Activated CD8-positive, alpha-beta T cell treated with anti-CD3 and anti-CD28 coated beads, Interleukin-2, amount 10 ng/mL, durations not matched to agents 7 days and 5 days (primary cell): ENCODE measurements around the gene STXBP1. TPM values are rescaled to one million over a fixed set of nuclear protein-coding genes. Genes with fewer than 3 reads are reported as not detected.

ENCODE experiments used
- ATAC-seq: fragments of 150-1000 bp; cut with Tn5 transposase; one replicate; pipeline ENCODE4 v1.10.0; 2021; ENCODE audit warnings: moderate library complexity
- CTCF ChIA-PET: fragments of 350-600 bp; sonication (Branson Sonifier 250); formaldehyde crosslinking; loops from one replicate; lab custom pipeline; 2021; ENCODE audit warnings: antibody characterized with exemption; lab: Charles Lee
- POLR2A ChIA-PET: fragments of 350-600 bp; sonication (Branson Sonifier 250); formaldehyde crosslinking; loops from one replicate; lab custom pipeline; 2021; ENCODE audit warnings: antibody characterized with exemption; lab: Charles Lee
- DNase-seq: peaks from one replicate; pipeline ENCODE4 v3.0.0-alpha.2; 2020
- H3K27ac Mint-ChIP-seq: one replicate; pipeline ENCODE4 v1.8.0; 2021; ENCODE audit warnings: mild to moderate bottlenecking, mixed read lengths
- H3K27me3 Mint-ChIP-seq: one replicate; pipeline ENCODE4 v1.8.0; 2021; ENCODE audit warnings: low read depth, mixed read lengths
- H3K36me3 Mint-ChIP-seq: one replicate; pipeline ENCODE4 v1.8.0; 2021; ENCODE audit warnings: low read depth, mixed read lengths
- H3K4me1 Mint-ChIP-seq: one replicate; pipeline ENCODE4 v1.8.0; 2021; ENCODE audit warnings: low read depth, mixed read lengths
- H3K4me3 Mint-ChIP-seq: one replicate; pipeline ENCODE4 v1.8.0; 2021; ENCODE audit warnings: mild to moderate bottlenecking, mixed read lengths
- H3K9me3 Mint-ChIP-seq: one replicate; pipeline ENCODE4 v1.8.0; 2022; ENCODE audit warnings: mixed read lengths; ENCODE audit not compliant: insufficient read depth
- total RNA-seq, 2 experiments: library from RNA; stranded (reverse); gene quantifications; one replicate each; pipeline ENCODE4 v1.2.3, GENCODE V29; 2021

Gene STXBP1
- total RNA-seq, 2 experiments from 2014 or later: 24.2 to 25.3 TPM

DNA sequence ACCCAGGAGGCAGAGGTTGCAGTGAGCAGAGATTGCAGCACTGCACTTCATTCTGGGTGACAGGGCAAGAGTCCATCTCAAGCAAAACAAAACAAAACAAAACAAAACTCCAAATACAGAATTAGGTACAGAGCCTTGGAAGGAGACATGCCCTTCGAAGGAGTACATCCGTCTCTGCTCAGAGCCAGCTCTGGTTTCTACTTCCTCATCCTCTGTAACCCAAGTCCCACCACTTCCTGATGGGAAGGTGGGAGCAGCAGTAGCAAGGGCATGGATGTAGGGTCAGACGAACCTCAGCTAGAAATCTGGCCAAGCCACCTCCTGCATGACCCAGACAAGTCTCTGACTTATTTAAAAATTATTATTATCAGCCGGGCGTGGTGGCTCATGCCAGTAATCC, 16.5 kb upstream of the STXBP1 start:
- POLR2A ChIA-PET: no interaction called here
- H3K4me1 Mint-ChIP-seq: no peaks in the 10 kb centered on the region

GRCh38 chr9:127598839-127599549, 13.1 kb upstream of the STXBP1 start:
- Mint-ChIP-seq H3K27ac (no peak overlapping the region), H3K9me3 (no peaks in the 10 kb centered on the region), H3K27me3 (peaks cover 5% of the 10 kb centered on the region), H3K4me1 (no peaks in the 10 kb centered on the region), H3K36me3 (no peaks in the 10 kb centered on the region), H3K4me3 (no peak overlapping the region)
- DNase-seq (no peak), ATAC-seq (no peak)
- POLR2A ChIA-PET: interaction anchor here (0.6 to 0.8 kb wide), 2 partner anchors 9 to 173 kb away, joined by 3 to 4 read pairs; no protein-coding TSS in a partner anchor
- CTCF ChIA-PET: interaction anchor here (1.7 kb wide), 1 partner anchor 136 kb away, joined by 4 read pairs; the partner anchor contains the start of gene TOR2A

More for the DNA sequence above, 16.5 kb upstream of the STXBP1 start:
- Mint-ChIP-seq H3K27ac (no peak overlapping the region), H3K9me3 (no peaks in the 10 kb centered on the region), H3K27me3 (no peaks in the 10 kb centered on the region), H3K4me3 (no peak overlapping the region), H3K36me3 (no peaks in the 10 kb centered on the region)
- ATAC-seq (no peak), DNase-seq (no peak)
- CTCF ChIA-PET: interaction anchor here (0.8 to 1.3 kb wide), 2 partner anchors 133 to 139 kb away, joined by 3 to 4 read pairs; partner anchors contain the start of gene TOR2A

GRCh38 chr9:127599550-127599891, 12.6 kb upstream of the STXBP1 start:
- Mint-ChIP-seq H3K36me3 (no peaks in the 10 kb centered on the region), H3K4me1 (no peaks in the 10 kb centered on the region), H3K27me3 (peaks cover 5% of the 10 kb centered on the region), H3K9me3 (no peaks in the 10 kb centered on the region), H3K4me3 (no peak overlapping the region), H3K27ac (no peak overlapping the region)
- ChIA-PET CTCF (no interaction called here), POLR2A (interaction anchor here (0.6 kb wide), 1 partner anchor 172 kb away, joined by 4 read pairs; no protein-coding TSS in a partner anchor)
- DNase-seq (no peak), ATAC-seq (no peak)

DNA sequence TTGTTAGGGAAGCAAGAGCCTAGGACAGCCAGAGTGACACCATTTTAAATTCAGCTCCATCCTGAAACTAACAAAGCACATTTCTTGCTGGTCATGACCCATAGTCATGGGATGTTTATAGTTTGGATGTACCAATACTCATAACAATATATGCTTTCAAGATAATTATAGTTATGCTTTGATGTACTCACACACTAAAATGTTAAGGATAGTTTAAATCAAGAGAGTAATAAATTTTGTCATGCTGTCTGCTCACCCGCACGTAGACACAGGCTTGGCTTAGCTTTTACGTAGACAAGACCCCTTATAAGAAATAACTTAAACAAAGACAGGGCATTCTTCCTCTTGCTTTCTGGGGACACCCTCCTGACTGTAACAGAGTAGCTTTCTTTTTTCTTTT, 8.9 kb upstream of the STXBP1 start:
- Mint-ChIP-seq H3K4me3 (no peak overlapping the region), H3K27ac (no peak overlapping the region), H3K9me3 (no peaks in the 10 kb centered on the region), H3K4me1 (peaks cover 11% of the 10 kb centered on the region), H3K36me3 (no peaks in the 10 kb centered on the region), H3K27me3 (peaks cover 8% of the 10 kb centered on the region)
- ChIA-PET CTCF (interaction anchor here (1.3 to 2.3 kb wide), 5 partner anchors 9 to 132 kb away, joined by 3 to 12 read pairs (median 8); partner anchors contain the start of genes STXBP1 and TOR2A), POLR2A (interaction anchor here (1.2 to 1.5 kb wide), 2 partner anchors 18 to 152 kb away, joined by 3 read pairs; partner anchors contain the start of genes LRSAM1 and RPL12)
- ATAC-seq: no peak
- no peak for DNase-seq

GRCh38 chr9:127606043-127606442, 6.0 kb upstream of the STXBP1 start:
- ChIA-PET CTCF (no interaction called here), POLR2A (no interaction called here)
- DNase-seq: no peak
- no peaks in the 10 kb centered on the region for H3K9me3 Mint-ChIP-seq
- peaks cover 26% of the 10 kb centered on the region for H3K27me3 Mint-ChIP-seq
- no peaks in the 10 kb centered on the region for H3K36me3 Mint-ChIP-seq
- peaks cover 18% of the 10 kb centered on the region for H3K4me1 Mint-ChIP-seq
- H3K4me3 Mint-ChIP-seq: no peak overlapping the region
- ATAC-seq: no peak
- H3K27ac Mint-ChIP-seq: no peak overlapping the region

- Mint-ChIP-seq H3K4me3 (peak overlapping the region; percentile 80), H3K9me3 (no peaks in the 10 kb centered on the region), H3K4me1 (peaks cover 28% of the 10 kb centered on the region), H3K36me3 (no peaks in the 10 kb centered on the region), H3K27ac (peak overlapping the region; percentile 77), H3K27me3 (peaks cover 25% of the 10 kb centered on the region)
- CTCF ChIA-PET: interaction anchor here (0.7 to 5.2 kb wide), 10 partner anchors 11 to 313 kb away, joined by 3 to 24 read pairs (median 6); partner anchors contain the start of gene TOR2A
- POLR2A ChIA-PET: interaction anchor here (0.6 to 1.8 kb wide), 7 partner anchors 8 to 158 kb away, joined by 3 to 5 read pairs (median 3); partner anchors contain the start of genes LRSAM1, RPL12 and TOR2A
- DNase-seq (peak; percentile 78), ATAC-seq (peak; percentile 62)
Observed at GRCh38 chr9:127608104-127608966, 3.7 kb upstream of the STXBP1 start.

DNA sequence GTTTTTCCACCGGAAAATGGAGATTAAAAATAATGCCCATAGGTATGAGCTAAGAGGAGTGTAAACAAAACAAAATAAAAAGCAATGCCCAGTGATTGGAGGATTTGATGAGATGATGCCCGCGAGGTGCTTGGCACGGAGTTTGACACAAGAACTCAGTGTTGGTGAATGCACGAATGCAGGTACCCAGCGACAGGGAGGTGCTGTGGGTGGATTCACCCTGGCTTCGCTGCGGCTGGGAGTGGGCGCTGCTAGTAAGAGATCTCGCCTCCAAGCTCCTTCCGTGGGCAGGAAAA, 526 bp upstream of the STXBP1 start:
- H3K27ac Mint-ChIP-seq: peak overlapping the region; percentile 58
- CTCF ChIA-PET: interaction anchor here (0.7 to 5.2 kb wide), 4 partner anchors 9 to 300 kb away, joined by 3 to 24 read pairs (median 6); partner anchors contain the start of gene TOR2A
- no peaks in the 10 kb centered on the region for H3K9me3 Mint-ChIP-seq
- H3K4me3 Mint-ChIP-seq: peak overlapping the region; percentile 84
- peaks cover 37% of the 10 kb centered on the region for H3K4me1 Mint-ChIP-seq
- peaks cover 2% of the 10 kb centered on the region for H3K36me3 Mint-ChIP-seq
- H3K27me3 Mint-ChIP-seq: peaks cover 37% of the 10 kb centered on the region
- POLR2A ChIA-PET: no interaction called here
- DNase-seq (no peak), ATAC-seq (no peak)

DNA sequence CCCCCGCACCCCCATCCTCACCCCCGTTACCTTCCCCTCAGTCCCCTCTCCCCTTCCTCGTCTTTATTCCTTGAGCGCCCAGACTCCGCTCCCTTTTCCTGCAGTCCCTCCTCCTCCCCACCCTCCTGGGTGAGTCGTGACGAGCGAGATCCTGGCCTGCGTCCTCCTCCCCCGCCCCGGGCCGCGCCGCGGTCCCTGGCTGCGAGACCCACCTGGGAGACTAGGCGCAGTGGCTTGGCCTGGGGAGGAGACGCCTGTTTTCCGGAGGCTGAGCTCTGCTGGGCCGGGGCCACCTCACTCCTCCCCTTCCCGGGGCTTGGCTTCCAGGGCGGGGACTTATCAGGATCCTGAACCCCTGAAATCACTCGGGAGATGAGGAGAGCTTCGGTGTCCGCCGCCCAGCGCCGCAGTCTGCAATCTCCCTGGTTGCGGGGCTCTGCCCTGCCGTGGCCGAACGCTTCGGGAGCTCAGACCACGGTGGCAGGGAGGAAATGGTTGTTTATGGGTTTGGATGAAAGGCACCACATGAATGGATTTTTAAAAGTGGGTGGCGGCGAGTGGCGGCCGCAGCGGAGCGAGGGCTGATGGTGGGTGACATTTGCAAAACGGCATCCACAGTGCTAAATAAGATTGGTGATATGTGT, 984 bp downstream of the STXBP1 start:
- peaks cover 2% of the 10 kb centered on the region for H3K36me3 Mint-ChIP-seq
- CTCF ChIA-PET: interaction anchor here (0.8 to 2.3 kb wide), 3 partner anchors 10 to 122 kb away, joined by 3 to 8 read pairs (median 6); partner anchors contain the start of gene TOR2A
- POLR2A ChIA-PET: interaction anchor here (1.2 kb wide), 1 partner anchor 121 kb away, joined by 4 read pairs; no protein-coding TSS in a partner anchor
- H3K27me3 Mint-ChIP-seq: peaks cover 34% of the 10 kb centered on the region
- ATAC-seq: peak; percentile 37
- peak overlapping the region; percentile 83 for H3K4me3 Mint-ChIP-seq
- H3K4me1 Mint-ChIP-seq: peaks cover 28% of the 10 kb centered on the region
- DNase-seq: peak; percentile 66
- H3K9me3 Mint-ChIP-seq: no peaks in the 10 kb centered on the region
- peak overlapping the region; percentile 64 for H3K27ac Mint-ChIP-seq

- DNase-seq (no peak), ATAC-seq (no peak)
- H3K27me3 Mint-ChIP-seq: peaks cover 34% of the 10 kb centered on the region
- ChIA-PET CTCF (interaction anchor here (0.8 to 2.3 kb wide), 3 partner anchors 11 to 121 kb away, joined by 3 to 8 read pairs (median 6); partner anchors contain the start of gene TOR2A), POLR2A (interaction anchor here (1.2 kb wide), 1 partner anchor 121 kb away, joined by 4 read pairs; no protein-coding TSS in a partner anchor)
- H3K4me1 Mint-ChIP-seq: peaks cover 24% of the 10 kb centered on the region
- H3K27ac Mint-ChIP-seq: no peak overlapping the region
- peaks cover 2% of the 10 kb centered on the region for H3K36me3 Mint-ChIP-seq
- peak overlapping the region; percentile 83 for H3K4me3 Mint-ChIP-seq
- no peaks in the 10 kb centered on the region for H3K9me3 Mint-ChIP-seq
Observed at GRCh38 chr9:127613583-127613954, 1.5 kb downstream of the STXBP1 start.

- H3K27me3 Mint-ChIP-seq: peaks cover 25% of the 10 kb centered on the region
- DNase-seq (no peak), ATAC-seq (no peak)
- CTCF ChIA-PET: interaction anchor here (0.7 to 2.2 kb wide), 3 partner anchors 32 to 1569 kb away, joined by 3 to 7 read pairs (median 3); partner anchors contain the start of gene TOR2A
- POLR2A ChIA-PET: no interaction called here
- H3K4me3 Mint-ChIP-seq: no peak overlapping the region
- peaks cover 2% of the 10 kb centered on the region for H3K36me3 Mint-ChIP-seq
- H3K4me1 Mint-ChIP-seq: peaks cover 20% of the 10 kb centered on the region
- H3K27ac Mint-ChIP-seq: no peak overlapping the region
- H3K9me3 Mint-ChIP-seq: no peaks in the 10 kb centered on the region
Observed at GRCh38 chr9:127614961-127615360, 2.9 kb downstream of the STXBP1 start.
